ENCODE results near the gene QSER1.

- no peak for TF ChIP-seq POLR2AphosphoS5 (IDR thresholded peaks at IDR 0.05; ENCODE audit: low read depth)
- TF ChIP-seq CTCF (IDR thresholded peaks at IDR 0.05; ENCODE audit: insufficient read depth, low read length), result no peak
- TF ChIP-seq GABPA (IDR thresholded peaks at IDR 0.05; ENCODE audit: low read depth), result no peak
- no peak for TF ChIP-seq SPI1 (IDR thresholded peaks at IDR 0.05; ENCODE audit: borderline replicate concordance, low read depth)
- no peak for TF ChIP-seq REST (IDR thresholded peaks at IDR 0.05; ENCODE audit: insufficient replicate concordance, low read depth)
Measured at GRCh38 chr11:32949739-32950138, 57.1 kb downstream of the QSER1 start.

All from HL-60 (cell line).